Measurements from ENCODE around the gene AOC2.

Gene AOC2

GRCh38 chr17:42814633-42815399 is 29.6 kb upstream of the AOC2 start:
- in situ Hi-C loops (cut with HindIII; ENCODE audit: low sequenced_read_pairs): no loop called here
- no peak overlapping the region for H3K4me3 ChIP-seq (ENCODE audit: low read depth, low read length)
- TF ChIP-seq CTCF (IDR thresholded peaks at IDR 0.05; ENCODE audit: low read depth, low read length): no peak
- peak; percentile 91 for DNase-seq (ENCODE audit: low read depth, low spot score)

- no peak overlapping the region for H3K4me3 ChIP-seq (ENCODE audit: low read depth, low read length)
- no peak for TF ChIP-seq CTCF (IDR thresholded peaks at IDR 0.05; ENCODE audit: low read depth, low read length)
- in situ Hi-C loops (cut with HindIII; ENCODE audit: low sequenced_read_pairs): no loop called here
- peak; percentile 53 for DNase-seq (ENCODE audit: low read depth, low spot score)
These were observed 26.5 kb upstream of the AOC2 start for GRCh38 chr17:42817866-42818265.

- H3K4me3 ChIP-seq (ENCODE audit: low read depth, low read length): no peak overlapping the region
- in situ Hi-C loops (cut with HindIII; ENCODE audit: low sequenced_read_pairs): no loop called here
- DNase-seq (ENCODE audit: low read depth, low spot score): no peak
- no peak for TF ChIP-seq CTCF (IDR thresholded peaks at IDR 0.05; ENCODE audit: low read depth, low read length)
These were observed 26.0 kb upstream of the AOC2 start for GRCh38 chr17:42818379-42818778.

GRCh38 chr17:42819939-42820535 is 24.3 kb upstream of the AOC2 start:
- peak; percentile 84 for TF ChIP-seq CTCF (IDR thresholded peaks at IDR 0.05; ENCODE audit: low read depth, low read length)
- in situ Hi-C loops (cut with HindIII; ENCODE audit: low sequenced_read_pairs): no loop called here
- DNase-seq (ENCODE audit: low read depth, low spot score): peak; percentile 38
- no peak overlapping the region for H3K4me3 ChIP-seq (ENCODE audit: low read depth, low read length)

- in situ Hi-C loops (cut with HindIII; ENCODE audit: low sequenced_read_pairs): no loop called here
- no peak for DNase-seq (ENCODE audit: low read depth, low spot score)
- H3K4me3 ChIP-seq (ENCODE audit: low read depth, low read length): no peak overlapping the region
- no peak for TF ChIP-seq CTCF (IDR thresholded peaks at IDR 0.05; ENCODE audit: low read depth, low read length)
These were observed 23.2 kb upstream of the AOC2 start for GRCh38 chr17:42821176-42821575.

GRCh38 chr17:42827472-42827871 is 16.9 kb upstream of the AOC2 start:
- TF ChIP-seq CTCF (IDR thresholded peaks at IDR 0.05; ENCODE audit: low read depth, low read length): no peak
- H3K4me3 ChIP-seq (ENCODE audit: low read depth, low read length): no peak overlapping the region
- in situ Hi-C loops (cut with HindIII; ENCODE audit: low sequenced_read_pairs): no loop called here
- no peak for DNase-seq (ENCODE audit: low read depth, low spot score)

Data from astrocyte of the spinal cord (primary cell).